Testis (tissue), 5 donors: ENCODE data around the gene FOXD4L6. TPM values are rescaled to one million over a fixed set of nuclear protein-coding genes. Genes with fewer than 3 reads are reported as not detected.
"Not testable (repeated sequence)": the region's sequence is repeated elsewhere in the genome, so short reads cannot be mapped to it uniquely, and the experiment has no call there.

ENCODE experiments used
- DNase-seq: peaks from one replicate; pipeline ENCODE4 v3.0.0-alpha.2; 2019
- H3K27ac ChIP-seq, 2 donors: fragments of 200-600 bp; sonication (generic); one replicate each; pipeline ENCODE4 v1.5.1; 2019
- H3K27me3 ChIP-seq: fragments of 200-600 bp; sonication (generic); one replicate; pipeline ENCODE4 v1.5.1; 2019
- H3K36me3 ChIP-seq: fragments of 200-600 bp; sonication (generic); one replicate; pipeline ENCODE4 v1.5.1; 2017; ENCODE audit warnings: low read depth; ENCODE audit errors: missing control alignments
- H3K4me1 ChIP-seq: fragments of 200-600 bp; sonication (generic); one replicate; pipeline ENCODE4 v1.5.1; 2019
- H3K4me3 ChIP-seq, 2 donors: fragments of 200-600 bp; sonication (generic); one replicate each; pipeline ENCODE4 v1.5.1; 2017 to 2019
- H3K9me3 ChIP-seq: fragments of 200-600 bp; sonication (generic); one replicate; pipeline ENCODE4 v1.5.1; 2017
- WGBS, 2 donors: methylation state at CpG; one replicate each; pipeline ENCODE4 v1.1.5; 2018; 5-methylcytosine and 5-hydroxymethylcytosine counted together
- intact Hi-C: fragments of 100-400 bp; cut with DNase I; formaldehyde crosslinking; loops from one replicate; pipeline ENCODE4 v1.15.1; 2023; ENCODE audit warnings: low total_unique reads
- long read RNA-seq, 2 donors: transcript quantifications; one replicate each; lab custom pipeline, GENCODE V29; 2026
- polyA plus RNA-seq: library from polyadenylated mRNA; stranded (reverse); fragments of 350-450 nt; fragmentation: Illumina TruSeq; extraction: RNeasy Lipid Tissue Mini Kit (QIAGEN cat#74804); gene quantifications from one replicate; pipeline ENCODE4 v1.2.3, GENCODE V29; 2014; ENCODE audit warnings: low read depth, low replicate concordance; ENCODE audit not compliant: insufficient read depth
- total RNA-seq, 2 donors: library from RNA; depleted of rRNA; stranded (reverse); fragments of >200 nt; gene quantifications; one replicate each; pipeline ENCODE4 v1.2.3, GENCODE V29; 2016

FOXD4L6 gene
- not detected for total RNA-seq
- not detected for polyA plus RNA-seq
- long read RNA-seq, donor 1: 0 reads
- long read RNA-seq, donor 2: 0 reads

GRCh38 chr9:41128581-41128980 lies at the start of gene FOXD4L6:
TSS of gene FOXD4L6 (minus strand) at chr9:41128681. CDS start at chr9:41128383, 298 bp downstream.
- H3K36me3 ChIP-seq, H3K4me1 ChIP-seq, intact Hi-C loops, H3K4me3 ChIP-seq, H3K27me3 ChIP-seq, DNase-seq, H3K27ac ChIP-seq, H3K9me3 ChIP-seq: not testable (repeated sequence)
- WGBS, 2 donors: 70% methylated on average over 2 of the region's 15 CpGs; no CpG with 5 or more reads in 1 of the 2 donors

- H3K4me1 ChIP-seq, H3K9me3 ChIP-seq, H3K27me3 ChIP-seq, H3K36me3 ChIP-seq, H3K27ac ChIP-seq, H3K4me3 ChIP-seq, intact Hi-C loops, DNase-seq: not testable (repeated sequence)
- WGBS, 2 donors: 88 to 94% methylated on average over 3 to 4 of the region's 4 CpGs
Measured at GRCh38 chr9:41174994-41175393, 46.5 kb upstream of the FOXD4L6 start.

- WGBS, 2 donors: 88% methylated on average over 15 of the region's 18 CpGs; no CpG with 5 or more reads in 1 of the 2 donors
- H3K36me3 ChIP-seq, H3K27me3 ChIP-seq, H3K27ac ChIP-seq, H3K9me3 ChIP-seq, DNase-seq, H3K4me3 ChIP-seq, intact Hi-C loops, H3K4me1 ChIP-seq: not testable (repeated sequence)
Measured at GRCh38 chr9:41150116-41150515, 21.6 kb upstream of the FOXD4L6 start.

- H3K4me1 ChIP-seq, H3K9me3 ChIP-seq, DNase-seq, H3K4me3 ChIP-seq, H3K27me3 ChIP-seq, H3K27ac ChIP-seq, intact Hi-C loops, H3K36me3 ChIP-seq: not testable (repeated sequence)
- WGBS, 2 donors: 100% methylated on average over 1 to 2 of the region's 2 CpGs
Measured at GRCh38 chr9:41141878-41142277, 13.4 kb upstream of the FOXD4L6 start.

- H3K4me3 ChIP-seq, H3K27me3 ChIP-seq, H3K36me3 ChIP-seq, H3K9me3 ChIP-seq, DNase-seq, H3K27ac ChIP-seq, H3K4me1 ChIP-seq, intact Hi-C loops: not testable (repeated sequence)
- WGBS, 2 donors: no CpG with 5 or more reads among the region's 45 CpGs
Measured at GRCh38 chr9:41126746-41127446, 1.6 kb downstream of the FOXD4L6 start.

GRCh38 chr9:41125936-41126335 lies 2.5 kb downstream of the FOXD4L6 start:
- H3K27me3 ChIP-seq, DNase-seq, intact Hi-C loops, H3K4me3 ChIP-seq, H3K36me3 ChIP-seq, H3K27ac ChIP-seq, H3K9me3 ChIP-seq, H3K4me1 ChIP-seq: not testable (repeated sequence)
- WGBS, 2 donors: 0 to 27% methylated on average over 2 to 3 of the region's 3 CpGs

- H3K4me3 ChIP-seq, DNase-seq, H3K36me3 ChIP-seq, H3K4me1 ChIP-seq, H3K9me3 ChIP-seq, H3K27me3 ChIP-seq, H3K27ac ChIP-seq, intact Hi-C loops: not testable (repeated sequence)
- no CpG with 5 or more reads among the region's 21 CpGs for WGBS, 2 donors
Measured at GRCh38 chr9:41125109-41125658, 3.3 kb downstream of the FOXD4L6 start.

- H3K4me3 ChIP-seq, intact Hi-C loops, H3K27me3 ChIP-seq, H3K36me3 ChIP-seq, H3K27ac ChIP-seq, H3K9me3 ChIP-seq, DNase-seq, H3K4me1 ChIP-seq: not testable (repeated sequence)
- 9 to 13% methylated on average over 11 to 13 of the region's 52 CpGs for WGBS, 2 donors
Measured at GRCh38 chr9:41124250-41125108, 4.0 kb downstream of the FOXD4L6 start.

GRCh38 chr9:41123812-41124211 lies 4.7 kb downstream of the FOXD4L6 start:
- H3K4me3 ChIP-seq, DNase-seq, H3K4me1 ChIP-seq, H3K9me3 ChIP-seq, intact Hi-C loops, H3K36me3 ChIP-seq, H3K27ac ChIP-seq, H3K27me3 ChIP-seq: not testable (repeated sequence)
- WGBS, 2 donors: no CpG with 5 or more reads among the region's 33 CpGs

- no CpG with 5 or more reads among the region's 32 CpGs for WGBS, 2 donors
- H3K4me1 ChIP-seq, H3K27ac ChIP-seq, H3K4me3 ChIP-seq, H3K36me3 ChIP-seq, DNase-seq, H3K27me3 ChIP-seq, intact Hi-C loops, H3K9me3 ChIP-seq: not testable (repeated sequence)
Measured at GRCh38 chr9:41123396-41123795, 5.1 kb downstream of the FOXD4L6 start.

GRCh38 chr9:41120696-41121095 lies 7.8 kb downstream of the FOXD4L6 start:
- intact Hi-C loops, DNase-seq, H3K4me1 ChIP-seq, H3K27ac ChIP-seq, H3K9me3 ChIP-seq, H3K27me3 ChIP-seq, H3K36me3 ChIP-seq, H3K4me3 ChIP-seq: not testable (repeated sequence)
- WGBS, 2 donors: 50 to 58% methylated on average over 3 to 4 of the region's 4 CpGs

GRCh38 chr9:41119719-41120118 lies 8.8 kb downstream of the FOXD4L6 start:
- H3K9me3 ChIP-seq, intact Hi-C loops, H3K4me3 ChIP-seq, H3K36me3 ChIP-seq, DNase-seq, H3K27me3 ChIP-seq, H3K4me1 ChIP-seq, H3K27ac ChIP-seq: not testable (repeated sequence)
- WGBS, 2 donors: no CpG with 5 or more reads among the region's 5 CpGs
